Stimulated activated CD8-positive, alpha-beta memory T cell treated with anti-CD3 and anti-CD28 coated beads, Interleukin-2, amount 100 ng/mL, for 1 hour (primary cell): ENCODE results near the gene MUC16.
"Not testable (repeated sequence)": the region's sequence is repeated elsewhere in the genome, so short reads cannot be mapped to it uniquely, and the experiment has no call there.

Experiments used
- DNase-seq, 2 donors: peaks; one replicate each; pipeline ENCODE4 v3.0.0-alpha.2; 2020; ENCODE audit warnings: low read depth in 2 of 2

The MUC16 gene

GRCh38 chr19:9009935-9010651, at the start of gene MUC16:
TSS of gene MUC16 (minus strand) at chr19:9010409.
- DNase-seq, result no peak

- no peak for DNase-seq
Observed at GRCh38 chr19:9058905-9059667, 48.9 kb upstream of the MUC16 start.

- DNase-seq, result no peak
Observed at GRCh38 chr19:9057505-9058258, 47.5 kb upstream of the MUC16 start.

- DNase-seq, result not testable (repeated sequence)
Observed at GRCh38 chr19:9056131-9056530, 45.9 kb upstream of the MUC16 start.

GRCh38 chr19:9054765-9055164, 44.6 kb upstream of the MUC16 start:
- no peak for DNase-seq

- DNase-seq, result no peak
Observed at GRCh38 chr19:9054207-9054606, 44.0 kb upstream of the MUC16 start.

GRCh38 chr19:9053674-9054073, 43.5 kb upstream of the MUC16 start:
- DNase-seq, result not testable (repeated sequence)

- no peak for DNase-seq
Observed at GRCh38 chr19:9052894-9053293, 42.7 kb upstream of the MUC16 start.

- no peak for DNase-seq
Observed at GRCh38 chr19:9046694-9047093, 36.5 kb upstream of the MUC16 start.

- no peak for DNase-seq
Observed at GRCh38 chr19:9044449-9044848, 34.2 kb upstream of the MUC16 start.

GRCh38 chr19:9043524-9043923, 33.3 kb upstream of the MUC16 start:
- DNase-seq, result no peak

- no peak for DNase-seq
Observed at GRCh38 chr19:9041023-9041422, 30.8 kb upstream of the MUC16 start.

- DNase-seq, result no peak
Observed at GRCh38 chr19:9040131-9040530, 29.9 kb upstream of the MUC16 start.

- DNase-seq, result no peak
Observed at GRCh38 chr19:9039728-9040127, 29.5 kb upstream of the MUC16 start.

- no peak for DNase-seq
Observed at GRCh38 chr19:9037400-9038062, 27.3 kb upstream of the MUC16 start.

GRCh38 chr19:9032136-9032631, 22.0 kb upstream of the MUC16 start:
- no peak for DNase-seq

GRCh38 chr19:9018163-9018875, 8.1 kb upstream of the MUC16 start:
- no peak for DNase-seq

- DNase-seq, result no peak
Observed at GRCh38 chr19:9014803-9015202, 4.6 kb upstream of the MUC16 start.

- DNase-seq, result no peak
Observed at GRCh38 chr19:9013988-9014387, 3.8 kb upstream of the MUC16 start.

- no peak for DNase-seq
Observed at GRCh38 chr19:9011875-9012274, 1.7 kb upstream of the MUC16 start.

- DNase-seq, result no peak
Observed at GRCh38 chr19:9010693-9011092, 484 bp upstream of the MUC16 start.
